GM18519 (cell line): Measurements from ENCODE around the gene IL18R1.

Source experiments
- ATAC-seq: cut with Tn5 transposase; IDR thresholded peaks from one replicate; pipeline ENCODE4 v1.9.1; 2021; ENCODE audit warnings: mild to moderate bottlenecking, moderate library complexity; ENCODE audit not compliant: unreplicated experiment, low FRiP score

The IL18R1 gene

GRCh38 chr2:102386867-102387541, 31.4 kb downstream of the IL18R1 start:
- ATAC-seq: no peak

- no peak for ATAC-seq
These were observed 32.4 kb downstream of the IL18R1 start for GRCh38 chr2:102387763-102388546.

- no peak for ATAC-seq
These were observed 36.0 kb downstream of the IL18R1 start for GRCh38 chr2:102391565-102391964.

GRCh38 chr2:102392096-102392495, 36.5 kb downstream of the IL18R1 start:
- no peak for ATAC-seq

GRCh38 chr2:102392942-102393341, 37.3 kb downstream of the IL18R1 start:
- no peak for ATAC-seq

- no peak for ATAC-seq
These were observed 40.4 kb downstream of the IL18R1 start for GRCh38 chr2:102396012-102396411.

GRCh38 chr2:102397209-102397608, 41.6 kb downstream of the IL18R1 start:
- ATAC-seq: no peak

GRCh38 chr2:102399499-102400141, 44.0 kb downstream of the IL18R1 start:
- ATAC-seq: no peak

- no peak for ATAC-seq
These were observed 45.9 kb downstream of the IL18R1 start for GRCh38 chr2:102401456-102401855.

- no peak for ATAC-seq
These were observed 46.3 kb downstream of the IL18R1 start for GRCh38 chr2:102401865-102402264.

- no peak for ATAC-seq
These were observed 55.4 kb downstream of the IL18R1 start for GRCh38 chr2:102410952-102411351.

- no peak for ATAC-seq
These were observed 56.6 kb downstream of the IL18R1 start for GRCh38 chr2:102412199-102412598.

- peak; percentile 31 for ATAC-seq
These were observed 62.4 kb downstream of the IL18R1 start for GRCh38 chr2:102417946-102418345.

GRCh38 chr2:102418421-102418961, 62.9 kb downstream of the IL18R1 start:
- ATAC-seq: peak; percentile 77

GRCh38 chr2:102420290-102420689, 64.7 kb downstream of the IL18R1 start:
- ATAC-seq: no peak

- no peak for ATAC-seq
These were observed 66.5 kb downstream of the IL18R1 start for GRCh38 chr2:102421890-102422759.

- no peak for ATAC-seq
These were observed 67.3 kb downstream of the IL18R1 start, which contains the start of gene IL18RAP for GRCh38 chr2:102422910-102423309. Gene IL18RAP (plus strand): TSS chr2:102423160. CDS start chr2:102423278, 118 bp downstream.

GRCh38 chr2:102423368-102423767, 67.8 kb downstream of the IL18R1 start:
- no peak for ATAC-seq

GRCh38 chr2:102424754-102425153, 69.2 kb downstream of the IL18R1 start:
- ATAC-seq: peak; percentile 94
